Left colon (tissue), 2 donors: Measurements from ENCODE around the gene LRSAM1. TPM values are rescaled to one million over a fixed set of nuclear protein-coding genes. Genes with fewer than 3 reads are reported as not detected.
A peak's percentile ranks its signal among the peaks of the same experiment; 100 is the strongest.

Experiments used
- ATAC-seq: fragments of 200-7000 bp; cut with Tn5 transposase; one replicate; pipeline ENCODE4 v1.9.1; 2020; ENCODE audit warnings: mild to moderate bottlenecking, moderate library complexity
- DNase-seq, 2 donors: peaks; one replicate each; pipeline ENCODE4 v3.0.0-alpha.2; 2020
- intact Hi-C, 2 donors: fragments of 100-400 bp; cut with DNase I in 1 of 2; cut with micrococcal nuclease in 1 of 2; formaldehyde crosslinking; loops; one replicate each; pipeline versions ENCODE4 v1.11.2 to v1.14.0; 2022; cut with DNase I, micrococcal nuclease
- total RNA-seq, 2 donors: library from RNA; stranded (reverse); fragmentation: NEBNext Ultra II Directional; extraction: Animal tissue kit (Norgen Biotek cat#: 25700); gene quantifications; one replicate each; pipeline ENCODE4 v1.2.1, GENCODE V29; 2021
- donor health status: DM: no; HTN: no; CAD: no.
- donor health status: DM: yes; HTN: yes; CAD: no.

LRSAM1 gene
- total RNA-seq, 2 donors from 2014 or later = 13.9 to 20.6 TPM

DNA sequence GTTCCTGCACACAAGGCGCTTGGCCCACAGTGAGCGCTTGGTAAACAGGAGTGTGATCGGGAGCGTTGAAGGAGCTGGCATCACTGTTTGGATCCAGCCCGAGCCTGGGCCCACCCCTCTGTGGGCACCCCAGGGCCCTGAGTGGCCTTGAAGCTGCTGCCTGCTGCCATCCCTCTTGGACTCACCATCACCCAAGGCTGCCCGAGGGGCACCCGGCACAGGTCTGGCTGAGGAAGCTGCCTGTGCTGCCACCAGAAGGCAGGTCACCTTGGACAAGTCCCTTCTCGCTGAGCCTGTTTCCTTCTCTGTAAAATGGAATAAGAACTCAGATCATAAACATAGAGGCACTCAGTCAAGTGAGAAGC is 53.6 kb downstream of the LRSAM1 start:
- intact Hi-C loops = loop anchor here (2.0 to 10.0 kb wide), 3 partner anchors 82 to 230 kb away; partner anchors contain the start of gene TOR2A (in 1 of the 2)
- DNase-seq (no peak), ATAC-seq (no peak)

DNA sequence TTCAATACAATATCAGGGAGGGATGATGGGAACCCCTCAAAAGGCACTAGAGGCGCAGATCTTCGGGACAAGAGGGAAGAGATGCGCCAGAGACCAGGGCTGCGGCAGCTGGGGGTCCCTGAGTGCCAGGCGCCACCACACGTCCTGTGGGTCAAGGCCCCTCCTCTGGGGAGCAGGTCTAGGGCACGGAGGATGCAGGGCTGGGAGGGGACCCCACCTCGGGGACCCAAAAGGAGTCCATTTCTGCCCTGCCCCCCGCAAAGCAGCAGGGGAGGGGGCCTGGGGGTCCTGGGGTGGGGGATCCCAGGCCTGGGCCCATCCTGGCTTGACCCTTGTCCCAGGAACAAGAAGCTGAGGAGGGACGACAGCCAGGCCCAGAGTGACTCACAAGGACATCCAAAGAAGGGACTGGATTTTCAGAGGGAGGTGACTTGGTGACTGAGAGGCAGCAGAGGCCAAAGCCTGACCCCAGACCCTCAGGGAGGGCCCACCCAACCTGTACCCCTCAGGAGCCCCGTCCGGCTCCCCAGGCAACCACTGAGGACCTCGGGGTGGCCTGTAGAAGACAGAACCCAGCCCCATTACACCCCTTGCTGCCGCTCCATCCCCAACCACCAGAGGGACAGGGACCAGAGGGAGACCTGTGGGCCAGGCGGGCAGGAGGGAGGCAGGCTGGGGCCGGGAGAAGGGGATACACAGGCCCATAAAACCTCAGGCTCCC is 54.2 kb downstream of the LRSAM1 start:
- ATAC-seq (peak; percentile 33), DNase-seq (no peak)
- intact Hi-C loops = loop anchor here in 1 of 2 donors (2.0 to 10.0 kb wide), 2 partner anchors 81 to 229 kb away; partner anchors contain the start of gene TOR2A

DNA sequence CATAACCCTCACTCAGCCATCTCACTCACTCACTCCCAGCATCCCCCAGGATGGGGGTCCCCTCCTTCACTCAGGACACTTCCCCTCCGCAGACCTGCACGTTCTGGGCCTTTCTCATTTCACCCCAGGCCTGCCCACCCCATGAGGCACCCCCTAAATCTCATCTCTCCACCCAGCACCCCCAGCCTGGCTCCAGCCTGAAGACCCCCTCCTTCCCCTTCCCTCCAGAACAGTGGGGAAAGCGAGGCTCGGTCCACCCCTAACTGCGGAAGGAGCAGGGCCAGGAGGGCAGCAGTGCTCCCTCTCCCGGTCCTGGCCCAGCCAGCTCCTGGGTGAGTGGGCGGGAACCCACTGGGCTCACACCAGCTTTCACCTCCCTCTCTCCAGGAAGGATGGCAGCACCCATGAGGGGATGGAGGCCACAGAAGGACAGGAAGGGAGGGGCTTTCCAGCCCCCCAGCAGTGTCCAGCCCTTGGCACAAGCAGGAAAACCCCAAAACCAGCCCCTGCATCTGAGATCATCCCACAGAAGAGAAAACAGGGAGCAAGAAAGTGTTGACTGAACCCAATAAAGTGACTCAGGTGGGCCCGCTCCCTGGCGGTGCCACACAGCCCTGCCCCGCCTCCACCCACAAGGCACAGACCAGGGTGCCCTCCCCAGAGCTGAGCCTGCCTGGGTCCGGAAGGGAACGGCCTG is 55.0 kb downstream of the LRSAM1 start:
- ATAC-seq (no peak), DNase-seq (no peak)
- intact Hi-C loops = loop anchor here in 1 of 2 donors (10.0 kb wide), 1 partner anchor 229 kb away; the partner anchor contains the start of gene TOR2A

GRCh38 chr9:127506814-127507750 is 55.8 kb downstream of the LRSAM1 start:
- intact Hi-C loops = loop anchor here in 1 of 2 donors (10.0 kb wide), 1 partner anchor 228 kb away; the partner anchor contains the start of gene TOR2A
- ATAC-seq (no peak), DNase-seq (no peak)

GRCh38 chr9:127507751-127508648 is 56.7 kb downstream of the LRSAM1 start:
- DNase-seq (no peak), ATAC-seq (no peak)
- intact Hi-C loops = loop anchor here in 1 of 2 donors (10.0 kb wide), 1 partner anchor 227 kb away; the partner anchor contains the start of gene TOR2A

- intact Hi-C loops = loop anchor here in 1 of 2 donors (10.0 kb wide), 1 partner anchor 226 kb away; the partner anchor contains the start of gene TOR2A
- no peak for DNase-seq
- ATAC-seq = no peak
Measured at GRCh38 chr9:127508901-127509260, 57.6 kb downstream of the LRSAM1 start.

GRCh38 chr9:127509261-127509954 is 58.1 kb downstream of the LRSAM1 start:
- intact Hi-C loops = loop anchor here in 1 of 2 donors (10.0 kb wide), 1 partner anchor 225 kb away; the partner anchor contains the start of gene TOR2A
- peak in 1 of 2 donors; percentile 17 for DNase-seq
- no peak for ATAC-seq

DNA sequence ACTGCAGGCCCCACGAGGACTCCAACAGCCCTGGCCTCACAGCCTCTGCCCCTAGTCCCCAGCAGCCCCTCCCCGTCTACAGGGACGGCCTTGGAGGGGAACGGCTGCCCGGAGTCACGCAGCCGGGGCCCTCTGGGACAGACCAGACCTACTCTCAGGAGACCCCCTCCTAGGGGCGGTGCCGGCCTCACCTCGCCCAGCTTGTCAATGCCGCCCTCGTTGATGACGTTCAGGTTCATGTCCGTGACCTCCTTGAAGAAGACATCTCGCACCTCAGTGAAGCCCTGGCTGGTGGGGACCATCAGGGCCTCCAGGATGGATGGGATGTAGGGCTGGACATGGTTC is 58.6 kb downstream of the LRSAM1 start:
- no peak for DNase-seq
- ATAC-seq = no peak
- intact Hi-C loops = loop anchor here in 1 of 2 donors (10.0 kb wide), 1 partner anchor 225 kb away; the partner anchor contains the start of gene TOR2A

DNA sequence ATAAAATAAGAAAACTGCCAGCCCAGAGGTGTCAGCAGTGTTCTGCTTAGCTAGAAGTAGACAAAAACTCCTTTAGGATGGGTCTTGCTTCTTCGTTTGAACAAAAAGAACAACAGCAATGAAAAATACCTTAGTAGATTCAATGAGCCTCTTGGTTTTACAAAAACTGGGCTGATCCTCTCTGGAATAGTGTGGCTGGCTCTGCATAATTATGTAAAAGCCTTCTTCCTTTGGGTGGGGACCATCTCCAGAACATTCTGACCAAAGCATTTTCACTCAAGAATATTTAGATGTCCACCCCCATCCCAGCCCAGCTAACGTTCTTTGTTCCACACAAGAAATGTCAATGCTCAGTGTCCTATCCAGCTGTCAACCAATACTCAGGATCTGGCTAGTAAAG is 63.2 kb downstream of the LRSAM1 start:
- no peak for ATAC-seq

DNA sequence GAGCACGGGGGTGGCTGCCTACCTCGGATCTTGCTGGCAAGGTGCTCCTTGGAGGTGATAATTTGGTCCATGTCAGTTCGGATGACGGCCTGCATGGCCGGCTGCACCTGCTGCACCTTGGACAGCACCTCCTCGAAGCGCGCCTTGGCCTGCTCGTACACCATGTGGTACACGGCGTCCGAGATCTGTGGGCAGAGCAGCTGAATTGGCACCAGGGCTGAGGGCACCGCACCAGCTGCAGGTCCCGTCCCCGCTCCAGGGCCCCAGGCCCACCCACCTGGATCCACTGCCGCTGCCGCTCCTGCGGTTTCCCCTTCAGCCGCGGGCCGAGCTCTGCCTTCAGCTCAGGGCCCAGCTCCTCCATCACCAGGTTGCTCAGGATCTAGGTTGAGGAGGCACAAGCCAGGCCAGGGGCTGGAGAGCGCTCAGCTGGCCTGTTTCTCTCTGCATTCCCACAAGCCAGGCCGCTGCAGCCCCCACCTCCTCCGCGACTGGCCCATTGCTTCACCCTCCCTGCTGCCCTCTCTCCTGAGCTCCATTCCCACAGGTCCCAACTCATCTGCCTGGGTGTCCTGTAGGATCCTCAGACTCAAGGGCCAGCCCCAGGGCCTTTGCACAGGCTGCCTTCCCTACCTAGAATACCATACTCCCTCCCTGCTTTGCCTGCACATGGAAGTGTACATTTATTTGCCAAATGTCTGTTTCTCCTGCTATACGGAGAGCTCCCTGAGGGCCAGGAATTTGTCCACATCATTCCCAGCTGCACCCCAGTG is 65.7 kb downstream of the LRSAM1 start:
- DNase-seq (no peak), ATAC-seq (no peak)
- intact Hi-C loops = no loop called here

More for the DNA sequence above, 63.2 kb downstream of the LRSAM1 start:
- intact Hi-C loops = no loop called here
- no peak for DNase-seq

DNA sequence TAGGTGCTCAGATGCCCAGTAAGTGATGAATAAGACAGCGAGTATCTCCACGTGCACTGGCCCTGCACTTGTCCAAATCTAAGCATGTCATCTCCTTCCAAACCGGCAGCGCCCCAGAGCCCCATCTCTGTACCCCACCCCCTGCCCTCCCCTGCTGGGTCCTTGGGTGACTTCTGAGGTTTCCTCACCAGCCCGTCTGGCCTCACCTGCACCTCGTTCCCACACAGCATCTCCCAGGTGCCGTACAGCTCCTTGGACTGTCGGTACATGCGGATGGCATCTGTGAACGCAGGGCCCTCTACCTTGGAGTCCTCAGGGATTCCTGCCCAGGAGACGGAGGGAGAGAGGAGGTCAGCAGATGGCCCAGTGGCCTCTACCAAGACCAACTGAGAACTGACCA is 66.3 kb downstream of the LRSAM1 start:
- intact Hi-C loops = no loop called here
- DNase-seq = no peak
- ATAC-seq = no peak

DNA sequence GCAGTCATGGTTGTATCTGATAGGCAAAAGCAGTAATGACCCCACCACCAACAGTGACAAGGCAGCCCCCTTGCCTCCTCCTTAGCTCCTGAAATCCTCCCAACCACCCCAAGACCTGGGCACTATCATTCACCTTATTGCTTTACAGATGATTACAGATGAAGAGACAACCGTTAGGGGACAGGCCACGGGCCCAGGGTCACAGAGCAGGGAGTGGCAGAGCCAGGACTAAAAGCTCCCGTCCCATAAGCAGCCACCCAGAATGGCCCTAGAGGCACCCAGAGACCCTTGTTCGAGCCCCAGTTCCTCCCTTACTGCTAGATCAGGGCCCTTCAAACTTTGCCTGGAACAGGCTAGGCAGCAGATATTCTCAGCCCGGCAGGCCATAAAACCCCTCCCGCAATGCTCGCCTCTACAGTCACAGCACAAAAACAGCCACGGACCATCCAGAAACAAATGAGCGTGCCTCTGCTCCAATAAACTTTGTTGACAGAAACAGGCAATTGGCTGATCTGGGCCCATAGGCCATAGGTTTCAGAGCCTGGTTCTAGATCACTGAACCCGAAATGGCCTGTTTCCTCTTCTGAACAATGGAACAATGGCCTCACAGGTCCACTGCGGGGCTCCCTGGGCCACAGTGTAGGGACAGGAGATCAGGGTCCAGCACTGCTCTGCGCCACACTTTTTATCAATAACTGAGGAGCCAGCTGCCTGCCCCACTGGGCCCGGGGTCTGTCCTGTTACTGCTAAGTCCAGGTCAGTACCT is 67.0 kb downstream of the LRSAM1 start:
- DNase-seq = no peak
- intact Hi-C loops = no loop called here
- peak; percentile 49 for ATAC-seq

DNA sequence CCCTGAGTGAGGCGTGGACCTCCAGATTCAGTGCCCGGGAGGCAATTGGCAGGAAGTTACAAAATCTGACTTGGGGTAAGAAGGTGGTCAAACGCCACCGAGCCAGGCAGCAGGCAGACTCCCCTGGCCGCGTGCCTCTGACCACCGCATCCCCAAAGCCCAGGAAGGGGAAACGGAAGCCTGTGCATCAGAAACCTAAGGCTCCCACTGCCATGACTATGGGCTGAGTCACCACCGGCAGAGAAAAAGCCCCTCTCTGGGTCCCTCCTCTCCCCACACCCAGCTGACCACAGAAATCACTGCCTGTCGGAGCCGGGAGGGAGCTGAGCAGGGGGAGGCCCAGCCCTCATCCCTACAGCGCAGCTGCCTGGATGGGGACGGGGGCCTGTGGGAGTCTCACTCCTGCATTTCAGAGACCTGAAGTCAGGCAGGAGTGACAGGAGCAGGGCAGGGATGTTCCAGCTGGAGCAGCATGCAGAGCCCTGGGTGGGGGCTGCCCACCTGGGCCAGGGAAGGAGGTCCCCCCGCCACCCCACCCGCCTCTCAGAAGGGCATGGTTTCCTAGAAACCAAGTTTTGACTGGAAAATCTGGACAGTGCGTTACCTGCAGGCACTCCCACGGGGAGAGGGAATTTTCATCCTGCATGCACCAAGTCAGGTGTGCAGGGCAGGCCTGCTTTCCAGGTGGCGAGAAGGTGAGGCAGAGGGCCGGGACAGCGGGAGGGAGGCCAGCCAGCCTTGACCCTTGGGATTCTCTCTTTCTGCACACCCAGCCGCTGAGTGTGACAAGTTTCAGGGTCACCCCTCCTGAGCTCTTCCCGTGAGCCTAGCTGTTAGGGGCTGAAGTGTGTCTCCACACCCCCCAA is 68.2 kb downstream of the LRSAM1 start:
- DNase-seq (peak in 1 of 2 donors; percentile 14), ATAC-seq (no peak)
- intact Hi-C loops = no loop called here

GRCh38 chr9:127520941-127521918 is 69.9 kb downstream of the LRSAM1 start:
- peak in 1 of 2 donors; percentile 22 for DNase-seq
- peak; percentile 17 for ATAC-seq
- intact Hi-C loops = no loop called here
